HG02973 (cell line): ENCODE results near the gene FCER1G.
A peak's percentile ranks its signal among the peaks of the same experiment; 100 is the strongest.
"Not testable (repeated sequence)": the region's sequence is repeated elsewhere in the genome, so short reads cannot be mapped to it uniquely, and the experiment has no call there.

Source experiments
- ATAC-seq: cut with Tn5 transposase; IDR thresholded peaks from one replicate; pipeline ENCODE4 v1.9.1; 2021; ENCODE audit warnings: moderate library complexity; ENCODE audit not compliant: unreplicated experiment

FCER1G gene

GRCh38 chr1:161206411-161207140 is 8.5 kb upstream of the FCER1G start:
- no peak for ATAC-seq

- no peak for ATAC-seq
These were observed 7.9 kb upstream of the FCER1G start for GRCh38 chr1:161207173-161207572.

GRCh38 chr1:161209790-161210409 is 5.2 kb upstream of the FCER1G start:
- peak; percentile 74 for ATAC-seq

GRCh38 chr1:161214369-161214768 is 726 bp upstream of the FCER1G start:
- no peak for ATAC-seq

GRCh38 chr1:161216945-161217712 is 2.0 kb downstream of the FCER1G start:
- peak; percentile 60 for ATAC-seq

GRCh38 chr1:161217831-161218230 is 2.7 kb downstream of the FCER1G start:
- ATAC-seq = no peak

GRCh38 chr1:161218301-161219077 is 3.4 kb downstream of the FCER1G start:
- ATAC-seq = no peak

GRCh38 chr1:161219078-161219892 is 4.2 kb downstream of the FCER1G start:
- ATAC-seq = no peak

GRCh38 chr1:161220002-161220401 is 4.9 kb downstream of the FCER1G start:
- no peak for ATAC-seq

- ATAC-seq = no peak
These were observed 7.3 kb downstream of the FCER1G start for GRCh38 chr1:161222175-161223019.

GRCh38 chr1:161223805-161224694 is 9.0 kb downstream of the FCER1G start:
- no peak for ATAC-seq

- not testable (repeated sequence) for ATAC-seq
These were observed 9.6 kb downstream of the FCER1G start for GRCh38 chr1:161224695-161225087.

GRCh38 chr1:161225178-161225533 is 10.1 kb downstream of the FCER1G start:
- no peak for ATAC-seq

- ATAC-seq = peak; percentile 86
These were observed 10.6 kb downstream of the FCER1G start, which contains the start of gene TOMM40L for GRCh38 chr1:161225534-161226319. Gene TOMM40L (plus strand): TSS chr1:161226060. CDS start chr1:161226490, 430 bp downstream.

GRCh38 chr1:161226320-161226711 is 11.2 kb downstream of the FCER1G start:
- no peak for ATAC-seq

- no peak for ATAC-seq
These were observed 11.7 kb downstream of the FCER1G start for GRCh38 chr1:161226759-161227158.

- ATAC-seq = peak; percentile 30
These were observed 12.2 kb downstream of the FCER1G start for GRCh38 chr1:161227196-161227871.
